GM19240 (cell line): ENCODE measurements around the gene VASP.

Source experiments
- DNase-seq: peaks from one replicate; pipeline ENCODE4 v3.0.0; 2011; ENCODE audit warnings: low spot score; ENCODE audit not compliant: insufficient read length

The VASP gene

DNA sequence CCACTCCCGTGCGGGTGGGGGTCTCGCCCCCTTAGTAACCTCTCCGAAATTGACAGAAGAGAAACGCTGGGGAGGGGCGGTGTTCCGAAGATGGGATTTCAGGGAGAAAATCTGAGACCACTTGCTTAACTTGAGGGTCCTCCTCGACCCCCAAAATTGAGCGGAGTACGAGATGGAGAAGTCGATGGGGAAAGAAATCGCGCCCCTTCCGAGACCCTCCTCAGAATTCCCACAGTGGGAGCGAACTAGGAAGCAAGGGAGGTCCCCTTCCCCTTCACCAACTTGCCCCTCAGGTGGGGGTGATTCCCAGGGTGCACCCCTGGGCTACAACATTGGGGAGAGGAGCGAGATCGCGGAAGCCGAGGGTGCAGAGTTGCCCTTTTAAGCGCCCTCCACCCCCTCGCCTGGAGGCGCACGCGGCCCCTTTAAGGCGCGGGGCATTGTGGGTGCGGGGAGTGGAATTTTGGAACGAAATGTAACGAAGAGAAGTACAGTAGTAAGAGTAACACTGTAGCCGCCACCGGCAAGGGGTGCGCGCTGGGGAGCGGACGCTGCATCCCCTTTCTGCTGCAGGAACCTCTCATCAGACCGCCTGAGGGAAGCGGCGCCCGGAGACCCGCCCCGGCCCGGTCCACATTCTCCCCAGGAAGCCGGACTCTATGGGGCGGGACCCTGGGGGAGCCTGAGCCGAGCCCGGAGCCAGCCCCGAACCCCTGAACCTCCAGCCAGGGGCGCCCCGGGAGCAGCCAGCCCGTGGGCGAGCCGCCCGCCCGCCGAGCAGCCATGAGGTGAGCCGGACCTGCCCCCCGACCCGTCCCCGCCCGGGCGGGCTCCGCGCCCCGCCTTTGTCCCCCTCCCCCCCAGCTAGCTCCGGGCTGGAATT, at the start of gene VASP:
TSS of gene VASP (plus strand) at position 491 of the 883 bp plus-strand sequence. CDS start at position 784, 293 bp downstream.
- no peak for DNase-seq

DNA sequence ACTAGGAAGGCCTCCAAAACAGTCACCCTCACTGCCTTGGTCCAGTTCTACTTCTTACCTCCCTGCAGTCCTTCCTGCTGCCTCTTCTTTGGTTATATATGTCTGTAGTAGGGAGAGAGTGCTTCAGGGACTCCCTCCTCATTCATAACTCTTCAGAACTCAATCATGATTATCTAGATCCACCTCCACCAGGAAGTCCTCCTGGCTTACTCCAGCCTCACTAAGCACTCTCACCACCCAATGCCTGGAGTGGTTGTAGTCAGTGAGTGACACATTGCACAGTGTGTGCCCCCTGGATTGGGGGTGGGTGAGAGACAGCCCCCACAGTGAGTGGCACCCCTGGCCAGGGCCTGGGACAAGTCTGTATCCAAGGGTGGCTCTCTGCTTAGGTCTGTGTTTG, 49.5 kb upstream of the VASP start:
- no peak for DNase-seq

DNA sequence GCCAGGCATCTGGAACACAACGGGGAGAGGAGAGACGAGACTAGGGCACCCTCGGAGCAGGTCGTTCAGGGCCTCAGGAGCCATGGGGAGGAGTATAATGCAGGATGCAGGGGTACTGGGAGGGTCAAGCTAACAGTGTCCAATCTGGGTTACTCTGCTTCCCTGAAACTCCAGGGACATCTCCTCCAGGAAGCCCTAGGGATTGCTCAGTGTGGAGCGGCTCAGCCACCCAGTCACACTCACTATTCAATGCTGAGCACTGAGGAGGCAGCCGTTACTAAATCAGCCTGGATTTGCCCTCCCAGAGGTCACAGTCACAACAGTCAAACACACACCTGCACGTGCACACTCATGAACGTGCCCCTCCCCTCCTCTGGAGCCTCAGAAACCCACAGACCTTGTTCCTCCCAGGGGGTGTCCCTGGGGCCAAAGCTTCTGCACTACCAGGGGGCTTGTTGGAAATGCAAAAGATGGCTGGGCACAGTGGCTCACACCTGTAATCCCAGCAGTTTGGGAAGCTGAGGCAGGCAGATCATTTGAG, 46.4 kb upstream of the VASP start:
- no peak for DNase-seq

DNA sequence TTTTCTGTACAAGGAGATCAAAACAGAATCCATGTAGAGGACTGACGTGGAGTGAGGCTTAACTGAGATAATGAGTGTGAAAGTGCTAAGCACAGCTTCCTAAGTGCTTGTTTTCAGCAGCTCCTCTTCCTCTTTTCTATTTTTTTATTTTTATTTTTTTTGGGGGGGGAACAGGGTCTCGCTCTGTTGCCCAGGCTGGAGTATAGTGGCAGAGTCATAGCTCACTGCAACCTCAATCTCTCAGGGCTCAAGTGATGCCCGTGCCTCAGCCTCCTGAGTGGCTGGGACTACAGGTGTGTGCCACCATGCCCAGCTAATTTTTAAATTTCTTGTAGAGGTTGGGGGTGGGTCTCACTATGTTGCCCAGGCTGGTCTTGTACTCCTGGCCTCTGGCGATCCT, 45.1 kb upstream of the VASP start:
- no peak for DNase-seq

DNA sequence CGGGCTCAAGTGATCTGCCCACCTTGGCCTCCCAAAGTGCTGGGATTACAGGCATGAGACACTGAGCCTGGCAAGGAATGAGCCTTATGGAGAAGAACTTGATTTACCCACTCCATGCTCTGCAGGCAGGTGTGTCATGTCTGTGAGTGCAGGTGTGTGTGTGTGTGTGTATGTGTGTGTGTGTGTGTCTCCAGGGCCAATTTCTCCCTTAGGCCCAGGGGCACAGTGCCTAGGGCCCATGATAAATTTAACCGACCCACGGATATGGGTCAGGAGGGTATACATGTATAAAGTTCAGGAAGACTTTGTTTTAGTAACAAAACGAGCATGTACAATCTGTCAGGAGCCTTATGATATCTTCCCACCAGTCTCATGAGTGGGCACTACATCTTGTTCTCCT, 44.0 kb upstream of the VASP start:
- no peak for DNase-seq

DNA sequence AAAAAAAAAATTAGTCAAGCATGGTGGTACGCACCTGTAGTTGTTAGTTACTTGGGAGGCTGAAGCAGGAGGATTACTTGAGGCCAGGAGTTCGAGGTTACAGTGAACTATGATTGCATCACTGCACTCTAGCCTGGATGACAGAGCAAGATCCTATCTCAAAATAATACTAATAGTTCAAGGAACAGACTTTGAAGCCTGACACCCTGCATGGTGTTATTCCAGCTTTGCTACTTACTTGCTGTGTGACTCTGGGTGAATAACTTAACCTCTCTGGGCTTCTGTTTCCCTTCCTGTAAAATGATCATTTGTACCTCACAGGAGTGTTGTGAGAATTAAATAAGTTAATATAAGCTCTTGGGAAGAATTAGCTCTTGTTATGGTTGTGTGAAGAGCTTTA, 43.0 kb upstream of the VASP start:
- no peak for DNase-seq

DNA sequence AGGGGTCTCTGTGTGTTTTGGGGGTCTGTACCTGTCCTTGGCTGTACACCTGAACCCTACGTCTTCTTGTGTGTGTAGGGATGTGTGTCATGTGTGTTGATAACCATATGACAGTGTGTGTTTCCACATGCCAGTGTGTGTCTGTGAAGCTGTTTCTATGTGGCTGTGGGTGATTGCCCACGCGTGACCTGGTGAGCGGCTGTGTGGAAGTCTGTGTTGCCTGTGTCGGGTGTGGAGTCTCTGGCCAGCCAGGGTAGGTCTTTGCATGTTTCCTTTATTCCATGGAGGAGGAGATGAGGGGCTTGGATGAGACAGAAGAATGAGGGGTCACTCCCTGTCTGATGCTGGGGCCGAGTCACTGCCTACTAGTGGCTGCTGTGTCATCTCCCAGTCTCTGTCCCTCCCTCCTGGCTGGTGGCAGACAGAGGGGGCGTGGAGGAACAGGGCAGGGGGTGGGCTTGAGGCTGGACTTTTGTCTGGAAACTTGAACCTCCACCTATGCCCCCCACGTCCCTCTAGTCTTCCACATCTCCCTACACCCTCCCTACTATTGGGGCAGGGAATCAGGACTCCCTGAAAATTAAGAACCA, 42.3 kb upstream of the VASP start:
- DNase-seq, result no peak

DNA sequence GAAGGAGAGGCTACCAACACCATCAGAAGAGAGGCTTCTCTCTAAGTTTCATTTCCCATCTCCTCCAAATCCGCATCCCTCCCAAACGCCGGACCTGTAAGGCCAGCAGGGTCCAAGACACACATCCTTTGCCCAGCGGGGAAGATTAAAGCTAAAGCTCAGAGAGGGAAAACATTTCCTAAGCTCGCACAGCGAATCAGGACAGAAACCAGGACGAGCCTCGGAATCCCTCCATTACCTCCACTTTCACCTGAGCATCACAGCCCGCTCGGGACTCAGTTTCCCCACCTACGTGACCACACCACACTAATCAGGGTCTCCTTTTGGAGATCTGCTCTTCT, 40.2 kb upstream of the VASP start:
- no peak for DNase-seq

DNA sequence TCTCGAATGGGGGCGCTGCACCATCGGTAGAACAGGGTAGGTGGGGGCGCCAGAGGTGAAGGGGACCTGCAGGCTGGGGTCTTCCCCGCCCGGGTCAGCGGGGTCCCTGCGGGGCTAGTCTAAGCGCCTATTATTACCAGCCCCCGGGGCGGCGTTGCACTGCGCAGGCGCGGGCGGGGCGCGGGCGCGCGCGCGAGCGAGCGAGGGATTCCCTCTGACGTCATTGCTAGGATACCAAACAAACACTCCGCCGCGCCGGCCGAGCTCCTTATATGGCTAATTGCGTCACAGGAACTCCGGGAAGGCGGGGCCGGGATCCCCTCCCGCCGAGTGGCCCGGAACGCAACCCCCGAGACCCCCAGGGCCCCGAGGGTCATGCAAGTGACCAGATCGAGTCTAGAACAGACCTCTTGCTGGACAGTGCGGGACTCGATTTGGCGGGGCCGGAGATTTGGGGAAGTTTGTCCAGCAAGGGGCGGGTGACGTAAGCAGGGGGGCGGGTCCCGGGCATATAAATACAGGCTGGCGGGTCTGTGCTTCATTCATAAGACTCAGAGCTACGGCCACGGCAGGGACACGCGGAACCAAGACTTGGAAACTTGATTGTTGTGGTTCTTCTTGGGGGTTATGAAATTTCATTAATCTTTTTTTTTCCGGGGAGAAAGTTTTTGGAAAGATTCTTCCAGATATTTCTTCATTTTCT, 39.7 kb upstream of the VASP start, which contains the start of gene FOSB:
TSS of gene FOSB (plus strand) at position 541 of the 703 bp plus-strand sequence. CDS start 591 bp downstream, outside the sequence.
- peak; percentile 70 for DNase-seq

DNA sequence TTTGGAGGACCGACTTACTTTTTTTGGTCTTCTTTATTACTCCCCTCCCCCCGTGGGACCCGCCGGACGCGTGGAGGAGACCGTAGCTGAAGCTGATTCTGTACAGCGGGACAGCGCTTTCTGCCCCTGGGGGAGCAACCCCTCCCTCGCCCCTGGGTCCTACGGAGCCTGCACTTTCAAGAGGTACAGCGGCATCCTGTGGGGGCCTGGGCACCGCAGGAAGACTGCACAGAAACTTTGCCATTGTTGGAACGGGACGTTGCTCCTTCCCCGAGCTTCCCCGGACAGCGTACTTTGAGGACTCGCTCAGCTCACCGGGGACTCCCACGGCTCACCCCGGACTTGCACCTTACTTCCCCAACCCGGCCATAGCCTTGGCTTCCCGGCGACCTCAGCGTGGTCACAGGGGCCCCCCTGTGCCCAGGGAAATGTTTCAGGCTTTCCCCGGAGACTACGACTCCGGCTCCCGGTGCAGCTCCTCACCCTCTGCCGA, 39.1 kb upstream of the VASP start:
- no peak for DNase-seq

DNA sequence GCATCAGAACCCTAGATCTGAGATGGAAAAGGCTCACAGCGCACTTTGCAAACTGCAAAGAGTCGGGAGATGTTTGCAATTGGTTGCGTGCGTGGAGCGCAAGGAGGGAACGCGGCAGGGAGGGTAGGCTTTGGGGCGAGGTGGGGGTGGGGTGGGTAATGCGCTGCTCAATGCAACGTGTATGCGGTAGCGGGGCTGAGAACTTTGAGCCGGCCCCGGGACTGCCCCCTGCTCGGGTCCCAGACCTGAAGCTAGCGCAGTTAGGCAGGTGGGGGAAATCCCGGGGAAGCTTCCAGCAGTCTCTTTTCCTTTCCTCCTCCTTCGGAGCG, 38.5 kb upstream of the VASP start:
- no peak for DNase-seq

DNA sequence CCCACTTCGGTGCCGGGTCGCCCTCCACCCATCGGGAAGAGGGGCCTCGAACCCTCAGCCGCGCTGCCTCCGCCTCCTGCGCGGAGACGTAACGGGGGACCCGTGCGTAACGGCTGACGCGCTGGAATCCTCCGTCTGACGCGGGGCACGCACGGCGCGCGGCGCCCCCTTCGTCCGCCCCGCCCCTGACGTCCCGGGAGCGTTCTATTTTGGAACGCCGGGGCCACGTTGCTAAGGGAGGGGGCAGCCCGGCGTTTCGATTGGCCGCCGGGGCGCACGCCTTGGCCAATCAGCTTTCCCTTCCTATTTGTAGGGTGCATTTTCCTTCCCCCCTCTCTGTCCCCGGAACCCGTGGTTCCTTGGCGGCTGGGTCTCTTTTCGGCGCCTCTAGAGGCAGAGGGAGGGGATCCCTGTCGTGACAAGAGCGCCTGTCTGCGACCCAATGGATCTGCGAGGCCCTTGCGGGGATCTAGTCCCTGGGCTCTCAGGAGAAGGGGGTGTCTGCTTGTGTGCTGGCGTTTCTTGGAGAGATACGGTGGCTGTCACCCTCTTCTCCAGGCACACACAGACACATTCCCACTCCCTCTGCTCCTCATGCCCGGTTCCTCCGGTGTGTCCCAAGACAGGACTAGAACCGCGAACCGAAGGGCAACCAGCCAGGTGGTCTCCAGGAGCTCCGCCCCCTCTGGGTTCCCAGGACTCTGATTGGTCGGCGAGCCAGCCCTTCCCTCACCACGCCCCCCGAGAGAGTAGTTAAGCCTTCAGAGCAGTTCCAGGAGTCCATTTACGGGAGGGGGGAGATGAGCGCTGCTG, 37.9 kb upstream of the VASP start:
- peak; percentile 79 for DNase-seq

DNA sequence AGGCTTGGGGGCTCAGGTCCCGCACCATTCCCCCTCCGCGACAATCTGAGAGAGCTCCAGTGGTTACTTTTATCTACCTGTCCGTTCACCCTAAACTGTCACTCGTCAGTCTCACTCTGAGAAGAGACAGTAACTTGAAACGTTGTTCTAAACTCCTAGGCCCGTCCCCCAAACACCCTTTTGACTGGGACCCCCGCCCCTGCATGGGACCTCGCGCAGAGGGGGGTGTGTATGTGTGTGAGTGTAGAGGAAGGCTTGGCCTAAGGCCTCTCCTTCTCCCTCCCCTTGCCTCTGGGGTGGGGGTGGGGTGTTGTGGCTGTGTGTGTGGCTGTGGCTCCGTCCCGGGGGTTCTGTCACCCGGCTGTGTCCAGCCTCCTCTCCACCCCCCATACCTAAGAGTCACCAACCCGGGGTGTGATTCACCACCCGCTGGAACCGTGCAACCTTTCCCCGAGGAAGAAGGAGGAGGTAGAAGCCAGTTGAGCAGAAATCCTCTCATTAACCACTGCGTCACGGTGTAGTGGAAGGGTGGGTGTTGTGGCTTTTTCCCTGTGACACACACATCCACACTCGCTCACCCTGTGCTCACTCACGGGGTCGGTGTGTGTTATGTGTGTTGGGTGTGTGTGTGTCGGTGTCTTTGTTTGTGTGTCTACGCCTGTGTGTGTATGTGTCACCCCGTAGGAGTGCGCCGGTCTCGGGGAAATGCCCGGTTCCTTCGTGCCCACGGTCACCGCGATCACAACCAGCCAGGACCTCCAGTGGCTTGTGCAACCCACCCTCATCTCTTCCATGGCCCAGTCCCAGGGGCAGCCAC, 37.1 kb upstream of the VASP start:
- no peak for DNase-seq

DNA sequence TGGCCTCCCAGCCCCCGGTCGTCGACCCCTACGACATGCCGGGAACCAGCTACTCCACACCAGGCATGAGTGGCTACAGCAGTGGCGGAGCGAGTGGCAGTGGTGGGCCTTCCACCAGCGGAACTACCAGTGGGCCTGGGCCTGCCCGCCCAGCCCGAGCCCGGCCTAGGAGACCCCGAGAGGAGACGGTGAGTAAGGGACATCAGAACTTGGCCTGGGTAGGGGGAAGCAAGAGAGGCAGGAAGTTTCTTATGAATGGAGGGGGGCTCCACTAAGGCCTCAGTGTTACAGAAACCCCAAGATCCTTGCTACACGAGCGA, 36.6 kb upstream of the VASP start:
- no peak for DNase-seq

DNA sequence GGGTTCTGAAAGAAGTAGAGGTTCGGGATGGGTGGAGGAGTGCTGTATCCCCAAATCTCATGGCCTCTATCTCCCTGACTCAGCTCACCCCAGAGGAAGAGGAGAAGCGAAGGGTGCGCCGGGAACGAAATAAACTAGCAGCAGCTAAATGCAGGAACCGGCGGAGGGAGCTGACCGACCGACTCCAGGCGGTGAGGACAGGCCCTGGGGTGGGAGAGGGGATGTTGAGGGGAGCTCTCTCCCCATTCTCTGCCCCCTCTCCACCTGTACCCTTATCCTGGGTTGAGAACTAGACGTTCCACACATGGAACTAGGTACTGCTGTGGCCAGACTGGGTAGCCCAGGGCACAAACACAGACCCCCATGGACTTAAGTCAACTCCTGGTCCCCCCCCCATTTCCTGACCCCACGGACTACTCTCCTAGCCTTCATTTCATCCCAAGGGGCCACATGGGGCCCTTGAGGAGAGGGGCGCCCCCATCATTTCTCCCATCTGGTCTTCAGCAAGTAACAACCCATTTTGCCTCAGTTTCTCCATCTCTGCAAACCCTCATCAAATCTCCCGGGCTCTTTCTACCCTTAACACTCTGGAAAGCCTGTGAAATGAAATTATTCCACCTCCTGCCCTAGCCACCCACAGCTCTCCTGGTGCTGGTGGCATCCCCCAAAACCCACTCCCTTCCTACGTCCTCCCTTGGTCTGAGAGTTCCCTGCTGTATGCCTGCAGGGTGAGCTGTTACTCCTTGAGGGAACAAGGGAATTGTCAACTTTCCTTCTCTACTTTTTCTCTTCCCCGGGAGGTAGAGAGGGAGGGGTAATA, 36.0 kb upstream of the VASP start:
- DNase-seq, result no peak

DNA sequence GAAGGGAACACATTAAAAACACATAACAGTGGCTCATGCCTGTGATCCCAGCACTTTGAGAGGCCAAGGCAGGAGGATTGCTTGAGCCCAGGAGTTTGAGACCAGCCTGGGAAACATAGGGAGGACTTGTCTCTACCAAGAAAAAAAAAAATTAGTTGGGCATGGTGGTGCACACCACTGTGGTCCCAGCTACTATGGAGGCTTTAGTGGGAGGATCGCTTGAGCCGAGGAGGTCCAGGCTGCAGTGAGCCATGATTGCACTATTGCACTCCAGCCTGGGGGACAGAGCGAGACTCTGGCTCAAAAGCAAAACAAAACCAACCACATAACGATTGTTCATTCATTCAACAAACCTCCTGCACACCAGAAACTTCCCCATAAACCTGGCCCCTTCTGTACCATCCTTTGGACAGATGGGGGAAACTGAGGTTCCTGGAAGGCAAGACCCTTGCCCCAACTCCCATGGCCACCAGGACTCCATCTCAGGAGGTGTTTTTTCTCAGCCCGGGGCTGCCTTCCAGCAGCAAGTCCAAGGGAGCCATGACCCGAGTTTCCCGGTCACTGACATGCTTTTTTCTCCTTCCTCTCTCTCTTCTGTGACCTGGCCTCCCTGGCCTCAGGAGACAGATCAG, 35.2 kb upstream of the VASP start:
- no peak for DNase-seq

DNA sequence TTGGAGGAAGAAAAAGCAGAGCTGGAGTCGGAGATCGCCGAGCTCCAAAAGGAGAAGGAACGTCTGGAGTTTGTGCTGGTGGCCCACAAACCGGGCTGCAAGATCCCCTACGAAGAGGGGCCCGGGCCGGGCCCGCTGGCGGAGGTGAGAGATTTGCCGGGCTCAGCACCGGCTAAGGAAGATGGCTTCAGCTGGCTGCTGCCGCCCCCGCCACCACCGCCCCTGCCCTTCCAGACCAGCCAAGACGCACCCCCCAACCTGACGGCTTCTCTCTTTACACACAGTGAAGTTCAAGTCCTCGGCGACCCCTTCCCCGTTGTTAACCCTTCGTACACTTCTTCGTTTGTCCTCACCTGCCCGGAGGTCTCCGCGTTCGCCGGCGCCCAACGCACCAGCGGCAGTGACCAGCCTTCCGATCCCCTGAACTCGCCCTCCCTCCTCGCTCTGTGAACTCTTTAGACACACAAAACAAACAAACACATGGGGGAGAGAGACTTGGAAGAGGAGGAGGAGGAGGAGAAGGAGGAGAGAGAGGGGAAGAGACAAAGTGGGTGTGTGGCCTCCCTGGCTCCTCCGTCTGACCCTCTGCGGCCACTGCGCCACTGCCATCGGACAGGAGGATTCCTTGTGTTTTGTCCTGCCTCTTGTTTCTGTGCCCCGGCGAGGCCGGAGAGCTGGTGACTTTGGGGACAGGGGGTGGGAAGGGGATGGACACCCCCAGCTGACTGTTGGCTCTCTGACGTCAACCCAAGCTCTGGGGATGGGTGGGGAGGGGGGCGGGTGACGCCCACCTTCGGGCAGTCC, 34.5 kb upstream of the VASP start:
- DNase-seq, result no peak

DNA sequence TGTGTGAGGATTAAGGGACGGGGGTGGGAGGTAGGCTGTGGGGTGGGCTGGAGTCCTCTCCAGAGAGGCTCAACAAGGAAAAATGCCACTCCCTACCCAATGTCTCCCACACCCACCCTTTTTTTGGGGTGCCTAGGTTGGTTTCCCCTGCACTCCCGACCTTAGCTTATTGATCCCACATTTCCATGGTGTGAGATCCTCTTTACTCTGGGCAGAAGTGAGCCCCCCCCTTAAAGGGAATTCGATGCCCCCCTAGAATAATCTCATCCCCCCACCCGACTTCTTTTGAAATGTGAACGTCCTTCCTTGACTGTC, 34.0 kb upstream of the VASP start:
- DNase-seq, result no peak
